ENCODE data around the gene RAB3A.

The RAB3A gene

GRCh38 chr19:18149596-18149975, 54.3 kb downstream of the RAB3A start:
- H3K9ac ChIP-seq (ENCODE audit: low read depth, low read length): no peak overlapping the region

DNA sequence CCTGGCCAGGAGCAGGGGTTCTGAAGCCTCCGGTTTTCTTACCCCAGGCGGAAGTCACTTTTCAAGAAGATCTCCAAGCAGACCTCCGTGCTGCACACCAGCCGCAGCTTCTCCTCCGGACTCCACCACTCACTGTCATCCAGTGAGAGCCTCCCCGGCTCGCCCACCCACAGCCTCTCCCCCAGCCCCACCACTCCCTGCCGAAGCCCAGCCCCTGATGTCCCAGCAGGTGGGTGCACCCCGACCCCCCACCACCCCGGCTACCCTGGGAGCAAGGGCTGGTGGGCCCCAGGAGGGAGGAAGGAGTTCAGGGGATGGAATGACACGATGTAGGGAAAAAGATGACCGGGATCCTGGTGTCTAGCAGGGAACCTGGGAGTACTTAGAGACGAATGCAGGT, 56.4 kb downstream of the RAB3A start:
- H3K36me3 ChIP-seq (ENCODE audit: insufficient read depth, low read length): no peaks in the 10 kb centered on the region; the same call in 1 of the 2 replicates
- peaks cover 5% of the 10 kb centered on the region; the same call in 1 of the 2 replicates for H3K4me1 ChIP-seq (ENCODE audit: insufficient read depth, low read length)
- no peaks in the 10 kb centered on the region for H3K9me3 ChIP-seq (ENCODE audit: control insufficient read depth, insufficient read depth, low read length)
- no peak overlapping the region for H3K9ac ChIP-seq (ENCODE audit: low read depth, low read length)

More at GRCh38 chr19:18149596-18149975, 54.3 kb downstream of the RAB3A start:
- no peaks in the 10 kb centered on the region; the same call in 1 of the 2 replicates for H3K36me3 ChIP-seq (ENCODE audit: insufficient read depth, low read length)
- no peaks in the 10 kb centered on the region for H3K9me3 ChIP-seq (ENCODE audit: control insufficient read depth, insufficient read depth, low read length)
- peaks cover 5% of the 10 kb centered on the region; the same call in 1 of the 2 replicates for H3K4me1 ChIP-seq (ENCODE audit: insufficient read depth, low read length)

Data from ES-I3 (cell line).